ENCODE results near the gene C21orf91.

The C21orf91 gene

DNA sequence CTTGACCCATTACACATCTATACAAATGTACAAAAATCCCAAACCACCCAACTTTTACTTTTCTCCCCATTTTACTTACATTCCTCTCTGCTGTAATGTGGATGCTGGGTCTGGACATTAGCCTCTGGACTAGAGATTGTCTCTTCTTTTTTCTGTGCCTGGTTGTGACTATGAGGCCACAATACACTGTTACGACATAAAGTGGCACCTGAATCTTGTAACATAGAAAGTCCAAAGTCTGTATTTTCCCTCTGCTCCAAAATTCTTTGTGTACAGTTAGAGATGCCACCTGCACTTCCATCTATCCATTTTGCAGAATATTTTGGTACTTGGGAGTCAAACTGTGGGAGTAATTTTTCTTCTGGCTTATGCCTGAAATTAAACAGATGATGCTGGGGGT lies 22.7 kb downstream of the C21orf91 start:
- no peak for DNase-seq

DNA sequence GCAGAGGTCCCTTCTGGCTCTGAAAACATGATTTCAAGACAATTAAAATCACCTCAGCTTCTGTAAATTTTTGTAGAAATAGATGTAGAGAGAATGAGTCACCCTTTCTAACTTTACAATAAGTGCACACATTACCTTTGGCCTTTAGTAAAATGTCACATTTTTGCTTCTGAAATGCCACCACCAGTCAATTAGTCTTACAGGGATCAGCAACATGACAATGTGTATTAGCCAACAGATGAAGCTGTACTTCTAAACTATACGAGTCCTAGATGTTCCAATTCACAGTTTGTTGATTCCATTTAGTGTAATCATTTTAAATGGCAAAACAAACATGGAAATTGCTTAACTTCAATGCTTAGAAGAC lies 23.1 kb downstream of the C21orf91 start:
- DNase-seq, result no peak

DNA sequence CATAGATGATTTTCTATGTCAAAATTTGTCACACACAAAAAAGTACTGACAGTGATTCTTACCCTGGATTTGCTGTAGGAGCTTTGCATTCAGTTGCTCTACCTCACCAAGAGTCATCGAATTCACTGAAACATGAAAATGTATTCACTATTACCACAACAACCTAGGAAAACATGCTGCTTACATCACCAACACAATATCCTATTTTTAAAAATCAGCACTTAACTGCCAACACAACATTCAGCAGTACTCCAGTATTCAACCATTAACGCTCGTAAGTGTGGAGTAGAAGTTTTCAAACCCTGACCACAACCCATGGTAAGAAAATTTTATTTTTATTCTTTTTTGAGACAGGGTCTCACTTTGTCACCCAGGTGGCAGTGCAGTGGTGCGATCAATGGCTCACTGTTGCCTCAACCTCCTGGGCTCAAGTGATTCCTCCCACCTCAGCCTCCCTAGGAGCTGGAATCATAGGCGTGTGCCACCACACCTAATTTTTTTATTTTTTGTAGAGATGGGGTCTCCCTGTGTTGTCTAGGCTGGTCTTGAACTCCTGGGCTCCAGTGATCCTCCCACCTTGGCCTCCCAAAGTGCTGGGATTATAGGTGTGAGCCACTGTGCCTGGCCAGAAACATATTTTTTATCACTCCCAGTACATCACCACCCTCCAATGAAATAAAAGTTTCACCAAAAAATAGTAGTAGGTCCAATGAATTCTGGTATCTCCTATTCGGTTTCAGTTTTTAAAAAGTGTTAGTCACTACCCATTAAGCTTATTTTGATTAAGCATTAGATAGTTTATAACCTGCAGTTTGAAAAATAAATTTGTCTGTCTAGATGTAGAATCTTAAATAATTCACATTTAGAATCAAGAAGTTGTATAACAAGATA lies 23.8 kb downstream of the C21orf91 start:
- DNase-seq, result no peak

DNA sequence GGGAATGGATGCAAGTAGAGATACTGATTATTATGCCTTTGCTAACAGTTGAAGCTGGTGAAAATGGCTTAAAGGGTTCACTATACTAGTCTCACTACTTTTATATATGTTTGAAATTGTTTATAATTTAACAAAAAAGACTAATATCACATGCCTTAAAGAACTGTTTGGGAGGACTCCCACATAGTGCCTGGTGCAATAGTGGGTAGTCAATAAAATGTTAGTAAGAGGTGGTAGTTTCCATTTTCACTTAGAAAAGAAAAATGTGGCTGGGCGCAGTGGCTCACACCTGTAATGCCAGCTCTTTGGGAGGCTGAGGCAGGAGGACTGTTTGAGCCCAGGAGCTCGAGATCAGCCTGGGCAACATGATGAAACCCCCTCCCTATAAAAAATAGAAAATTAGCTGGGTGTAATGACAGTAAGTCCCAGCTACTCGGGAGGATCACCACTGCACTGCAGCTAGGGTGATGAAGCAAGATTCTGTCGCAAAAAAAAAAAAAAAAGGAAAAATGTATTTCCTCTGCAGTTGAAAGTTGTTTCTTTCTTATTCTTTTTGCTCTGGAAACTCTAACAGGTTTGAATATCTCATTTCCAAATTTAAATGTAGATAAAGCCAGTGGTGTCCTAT lies 24.5 kb downstream of the C21orf91 start:
- no peak for DNase-seq

DNA sequence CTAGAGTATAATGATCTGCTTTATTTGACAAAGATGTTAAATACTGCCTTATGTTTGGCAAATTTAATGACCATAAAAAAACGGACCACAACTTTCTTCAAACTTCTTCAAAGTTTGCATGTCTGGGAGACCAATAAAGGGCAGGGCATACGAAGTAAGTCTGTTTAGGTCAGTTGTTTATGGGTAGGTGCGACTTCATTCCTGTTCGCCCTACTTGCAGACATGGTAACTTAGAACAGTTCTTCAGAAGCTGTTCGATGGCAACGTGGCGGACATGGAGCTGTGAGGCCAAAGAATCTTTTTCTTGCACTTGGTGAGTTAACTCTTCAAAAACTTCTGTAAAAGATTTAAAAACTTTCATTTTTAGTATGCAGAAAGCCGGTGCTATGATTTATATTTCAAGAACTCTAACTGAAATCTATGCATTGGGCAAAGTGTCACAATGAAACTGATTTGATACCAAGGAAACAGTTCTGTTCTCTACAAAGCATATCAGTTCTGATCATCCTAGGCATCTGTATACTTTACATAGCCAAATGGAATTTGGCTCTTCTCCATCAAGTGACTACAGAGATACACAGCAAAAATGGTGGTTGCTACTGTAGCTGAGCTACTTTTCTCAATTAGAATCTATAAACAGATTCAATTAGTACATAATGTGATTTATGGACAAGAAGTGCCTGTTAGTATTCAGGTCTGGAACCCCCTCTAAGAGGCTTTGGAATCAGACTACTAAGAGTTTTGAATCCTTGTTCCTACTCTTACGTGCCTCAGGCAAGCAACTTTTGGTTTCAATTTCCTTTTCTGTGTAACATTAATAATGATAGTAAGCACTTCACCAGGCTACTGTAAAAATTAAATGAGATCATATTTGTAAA lies 25.7 kb downstream of the C21orf91 start:
- DNase-seq, result peak in 1 of 2 donors; percentile 43

DNA sequence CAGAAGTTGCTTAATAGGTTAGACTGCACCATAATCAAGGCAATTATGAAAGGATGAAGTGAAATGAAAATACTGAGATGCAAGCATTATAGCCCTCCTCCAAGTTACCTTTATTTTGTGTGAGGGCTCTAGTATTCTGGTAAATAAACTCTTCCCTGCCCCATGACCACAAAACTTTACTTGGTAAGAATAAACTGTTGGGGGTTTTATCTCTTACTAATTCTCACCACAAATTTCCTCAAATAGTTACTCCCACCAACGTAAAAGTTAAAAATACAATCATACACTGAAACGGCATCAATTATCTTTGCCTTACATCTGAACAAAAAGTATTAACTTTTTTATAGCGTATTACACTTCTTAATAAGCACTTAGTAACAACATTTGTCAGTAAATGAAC lies 29.5 kb downstream of the C21orf91 start:
- peak in 1 of 2 donors; percentile 34 for DNase-seq

DNA sequence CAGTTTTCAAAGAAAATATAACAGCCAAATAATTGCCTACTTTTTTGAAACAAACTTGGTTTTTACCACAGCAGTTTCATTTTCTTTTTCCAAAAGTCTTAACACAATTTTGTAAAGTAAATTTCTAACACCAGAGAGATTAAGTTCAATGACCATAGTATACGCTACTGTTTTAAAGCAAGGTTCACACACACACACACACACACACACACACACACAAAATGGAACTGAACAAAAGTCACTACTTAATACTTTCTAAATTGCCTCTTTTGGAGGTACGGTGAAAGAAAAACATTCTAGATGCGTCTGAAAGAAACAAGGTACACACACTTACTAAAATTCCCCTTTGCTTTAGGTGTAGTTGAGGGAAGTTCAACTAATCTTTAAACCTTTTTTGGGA lies 30.1 kb downstream of the C21orf91 start:
- no peak for DNase-seq

DNA sequence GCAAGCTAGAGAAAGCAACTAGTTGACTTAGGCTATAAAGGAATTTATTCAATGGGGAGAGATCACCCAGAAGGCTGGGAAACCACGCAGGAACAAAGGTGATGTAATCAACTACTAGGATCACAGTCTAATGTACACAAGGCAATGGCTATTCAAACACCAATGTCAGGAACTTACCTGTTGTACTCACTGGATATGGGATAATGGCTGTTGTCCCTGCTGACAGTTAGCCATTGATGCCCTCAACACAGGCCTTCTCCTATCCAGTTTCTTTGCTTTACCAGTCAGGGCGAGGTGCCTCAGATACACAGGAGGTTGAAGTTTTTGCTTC lies 32.3 kb downstream of the C21orf91 start:
- DNase-seq, result no peak

DNA sequence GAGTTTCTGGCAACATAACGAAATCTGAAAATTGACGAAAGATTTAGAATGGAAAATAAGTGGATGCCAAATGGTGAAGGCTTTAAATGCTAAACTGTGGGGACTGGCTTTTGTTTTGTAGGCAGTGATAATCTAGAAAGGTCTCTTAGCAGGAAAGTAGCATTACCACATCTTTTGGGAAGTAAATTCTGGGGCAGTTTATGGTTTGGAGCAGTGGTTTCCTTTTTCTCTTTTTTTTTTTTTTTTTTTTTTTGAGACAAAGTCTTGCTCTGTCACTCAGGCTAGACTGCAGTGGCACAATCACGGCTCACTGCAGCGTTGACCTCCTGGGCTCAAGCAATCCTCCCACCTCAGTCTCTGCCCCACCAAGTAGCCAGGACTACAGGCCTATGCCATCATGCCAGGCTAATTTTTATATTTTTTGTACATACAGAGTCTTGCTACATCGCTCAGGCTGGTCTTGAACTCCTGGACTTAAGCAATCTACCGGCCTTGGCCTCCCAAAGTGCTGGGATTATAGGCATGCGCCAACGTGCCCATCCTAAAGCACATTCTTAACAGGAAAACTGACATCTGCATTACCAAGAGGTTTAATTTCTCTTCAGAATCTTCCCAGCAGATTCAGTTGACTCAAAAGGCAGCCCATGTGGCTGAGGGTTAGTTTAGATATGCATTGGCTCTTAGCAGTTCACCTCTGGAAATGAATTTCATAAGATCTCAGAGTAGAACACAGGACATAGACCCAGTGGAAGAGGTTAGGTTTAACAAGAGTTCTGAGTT lies 32.9 kb downstream of the C21orf91 start:
- DNase-seq, result no peak

DNA sequence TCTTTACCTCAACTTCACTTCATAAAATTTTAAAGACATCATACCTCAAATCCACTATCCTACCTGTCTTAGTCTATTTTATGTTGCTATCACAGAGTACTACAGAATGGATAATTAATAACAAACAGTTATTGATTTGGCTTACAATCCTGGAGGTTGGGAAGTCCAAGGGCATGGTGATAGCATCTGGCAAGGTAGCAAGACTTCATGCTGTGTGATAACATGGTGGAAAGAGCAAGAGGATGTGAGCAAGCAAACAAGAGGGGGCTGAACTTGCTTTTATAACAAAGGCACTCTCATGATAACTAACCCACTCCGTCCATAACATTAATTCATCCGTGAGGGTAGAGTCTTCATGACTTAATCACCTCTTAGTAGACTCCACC lies 33.8 kb downstream of the C21orf91 start:
- DNase-seq, result no peak

DNA sequence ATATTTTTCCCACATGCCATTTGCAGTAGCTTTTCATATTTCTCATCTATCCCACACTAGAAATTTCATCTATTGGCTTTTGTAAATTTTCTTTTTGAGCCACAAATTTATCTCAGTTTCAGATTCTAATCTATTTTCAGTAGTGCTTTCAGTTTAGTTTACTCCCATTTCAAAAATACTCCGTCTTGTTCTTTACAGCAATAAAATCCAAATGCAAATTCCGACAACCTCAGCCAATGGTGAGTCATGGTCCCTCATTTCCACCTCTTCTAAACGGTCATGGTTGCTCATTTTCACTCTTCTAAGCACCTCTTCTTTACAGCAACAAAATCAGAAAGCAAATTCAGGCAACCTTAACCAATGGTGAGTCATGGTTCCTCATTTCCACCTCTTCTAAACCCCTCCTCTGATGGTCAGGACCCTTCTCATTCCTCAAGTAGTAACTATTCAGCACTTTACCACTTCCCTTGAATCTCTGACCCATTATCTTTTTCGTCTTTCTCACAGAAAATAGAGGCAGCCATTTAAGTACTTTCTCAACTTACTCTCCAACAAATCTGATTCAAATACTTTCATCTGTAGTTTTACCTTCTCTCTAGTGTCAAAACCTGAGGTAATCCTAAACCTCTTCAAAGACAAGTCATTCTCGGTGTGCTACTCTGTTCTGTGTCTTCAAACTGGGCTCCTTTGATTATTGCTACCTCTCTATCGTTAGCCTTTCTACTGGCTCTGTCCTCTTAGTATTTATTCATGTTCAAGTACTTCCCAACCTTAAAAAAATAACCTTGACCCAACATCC lies 34.4 kb downstream of the C21orf91 start:
- peak in 1 of 2 donors; percentile 68 for DNase-seq

DNA sequence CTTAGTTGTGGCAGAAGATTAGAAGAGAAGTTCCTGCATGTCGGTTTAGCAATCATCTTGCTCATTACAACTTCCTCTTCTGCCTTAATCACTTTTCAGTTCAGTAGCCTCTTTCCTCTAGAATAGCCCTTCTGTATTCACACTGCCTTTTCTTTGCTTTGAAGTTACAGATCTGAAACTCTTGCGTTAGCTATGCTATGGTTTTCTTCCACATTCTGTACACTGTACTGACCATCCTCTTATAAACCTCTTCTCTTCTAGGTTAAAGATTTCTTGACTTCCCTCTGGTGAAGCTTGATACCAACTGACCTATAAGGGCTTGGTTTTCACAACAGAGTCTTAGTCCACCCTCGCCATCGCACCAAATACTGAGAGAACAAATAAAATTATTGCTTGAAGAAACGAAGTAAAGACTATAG lies 35.0 kb downstream of the C21orf91 start:
- DNase-seq, result peak in 1 of 2 donors; percentile 79

DNA sequence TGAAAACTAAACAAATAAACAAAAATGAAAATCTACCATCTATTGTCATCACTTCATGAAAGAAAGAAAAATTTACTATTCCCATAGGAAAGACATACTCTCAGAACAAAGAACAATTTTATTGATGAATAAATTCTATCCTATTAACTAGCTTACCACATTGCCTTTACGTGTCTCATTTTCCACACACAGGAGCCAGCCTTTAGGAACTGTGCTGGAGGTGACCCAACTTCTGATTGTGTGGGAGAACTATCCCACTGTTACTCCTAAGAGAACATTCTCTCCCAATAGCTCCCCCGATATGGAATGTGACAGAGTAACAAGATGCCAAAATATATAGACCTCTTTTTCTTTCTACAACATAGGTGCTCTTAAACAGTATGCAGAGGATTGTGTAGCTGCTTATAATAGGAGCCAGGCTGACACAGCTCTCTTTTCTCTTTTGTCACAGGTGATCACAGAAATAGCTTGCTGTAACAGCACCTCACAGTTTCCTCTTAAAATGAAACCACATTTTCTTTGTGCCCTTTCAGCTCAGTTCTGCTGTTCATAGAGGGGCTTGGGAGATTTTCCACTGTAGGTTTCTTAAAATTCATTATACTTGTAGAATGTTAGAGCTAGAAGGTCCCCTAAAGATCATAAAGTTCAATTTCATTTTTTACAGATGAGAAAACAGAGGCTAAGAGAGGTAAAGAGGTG lies 35.5 kb downstream of the C21orf91 start:
- DNase-seq, result peak in 1 of 2 donors; percentile 68

DNA sequence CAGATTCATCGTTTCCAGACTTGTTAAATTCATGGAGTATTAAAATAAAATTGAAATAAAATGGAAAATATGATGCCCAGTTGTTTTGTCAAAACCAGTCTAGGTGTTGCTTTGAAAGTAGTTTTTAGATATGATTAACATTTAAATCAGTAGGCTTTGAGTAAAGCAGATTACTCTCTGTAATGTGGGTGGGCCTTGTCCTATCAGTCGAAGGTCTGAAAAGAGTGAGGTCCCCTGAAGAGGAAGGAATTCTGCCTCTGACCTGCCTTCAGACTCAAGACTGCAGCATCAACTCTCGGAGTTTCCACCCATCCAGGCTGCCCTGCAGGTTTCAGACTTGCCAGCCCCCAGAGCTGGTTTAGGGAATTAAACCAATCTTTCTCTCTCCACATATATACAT lies 36.2 kb downstream of the C21orf91 start:
- DNase-seq, result no peak

DNA sequence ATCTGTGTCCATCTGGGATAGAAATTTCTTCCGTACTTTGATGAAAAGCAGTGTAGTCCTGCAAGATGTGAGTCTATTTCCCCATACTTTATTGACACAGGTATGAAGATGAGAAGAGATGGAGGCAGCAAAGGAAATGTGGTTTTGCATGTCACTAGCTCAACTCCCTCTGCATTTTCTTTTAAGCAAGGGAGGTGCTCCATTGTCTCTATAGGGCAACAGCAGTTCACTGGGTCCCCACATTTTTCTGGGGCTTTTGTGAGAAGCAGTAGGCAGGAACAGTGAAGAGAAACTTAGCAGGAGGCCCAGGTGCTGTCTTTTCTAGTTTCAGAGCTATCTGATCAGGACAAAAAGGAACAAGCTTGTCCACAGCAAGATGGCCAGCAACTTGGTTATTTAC lies 37.1 kb downstream of the C21orf91 start:
- DNase-seq, result no peak

DNA sequence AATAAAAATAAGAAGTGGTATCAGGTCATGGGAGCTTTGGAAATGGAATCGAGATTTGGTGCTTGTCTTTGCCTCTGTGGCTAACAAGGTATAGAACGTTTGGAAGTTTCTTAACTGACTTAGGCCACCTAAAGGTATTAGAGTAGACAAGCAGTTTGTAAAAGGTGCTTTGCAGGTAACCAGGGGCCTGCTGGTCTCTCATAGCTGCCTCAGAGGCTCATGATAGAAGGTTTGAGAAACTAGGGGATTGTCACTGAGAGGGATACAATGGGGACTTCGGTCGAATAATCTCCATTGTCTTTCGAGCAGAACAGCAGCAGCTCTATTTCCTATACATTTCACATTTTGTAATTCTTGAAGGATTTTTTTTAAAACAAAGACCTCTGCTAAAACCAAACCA lies 37.6 kb downstream of the C21orf91 start:
- no peak for DNase-seq

DNA sequence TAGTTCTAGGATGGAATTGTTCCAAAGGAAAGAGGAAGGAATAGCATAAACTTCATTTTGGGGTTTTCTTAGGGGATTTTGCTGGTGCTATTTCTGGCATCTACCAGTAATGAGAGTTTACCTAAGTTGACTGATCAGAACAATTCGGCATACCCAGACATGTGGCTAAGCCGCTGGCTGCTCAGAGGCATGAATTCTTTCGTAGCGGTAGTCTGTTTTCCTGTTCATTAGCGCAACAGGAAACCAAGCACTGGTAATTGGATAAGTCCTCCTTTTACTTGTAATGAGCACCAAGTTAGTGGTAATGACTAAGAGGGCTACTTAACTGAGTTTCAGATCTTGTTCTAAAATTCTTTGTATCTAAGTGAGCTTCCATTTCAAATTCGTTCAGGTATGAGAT lies 38.6 kb downstream of the C21orf91 start:
- DNase-seq, result peak in 1 of 2 donors; percentile 47

DNA sequence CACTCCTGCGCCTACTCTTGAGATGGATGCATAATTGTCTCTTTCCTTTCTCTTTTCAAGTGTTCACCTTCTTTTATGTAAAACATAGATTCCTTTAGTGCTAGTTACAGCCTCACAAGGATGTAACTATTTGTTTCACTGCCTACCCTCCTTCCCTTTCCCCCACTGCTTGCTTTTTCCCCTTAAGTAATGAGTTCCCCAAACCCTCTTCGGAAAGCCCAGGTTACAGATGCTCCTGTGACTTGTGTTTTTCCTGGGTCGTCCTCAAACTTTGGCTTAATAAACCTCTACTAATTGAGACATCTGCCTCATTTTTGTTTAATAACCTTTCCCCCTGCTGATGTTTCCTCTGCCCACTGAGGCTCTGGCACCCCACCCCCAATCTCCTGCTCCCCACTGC lies 39.2 kb downstream of the C21orf91 start:
- no peak for DNase-seq

DNA sequence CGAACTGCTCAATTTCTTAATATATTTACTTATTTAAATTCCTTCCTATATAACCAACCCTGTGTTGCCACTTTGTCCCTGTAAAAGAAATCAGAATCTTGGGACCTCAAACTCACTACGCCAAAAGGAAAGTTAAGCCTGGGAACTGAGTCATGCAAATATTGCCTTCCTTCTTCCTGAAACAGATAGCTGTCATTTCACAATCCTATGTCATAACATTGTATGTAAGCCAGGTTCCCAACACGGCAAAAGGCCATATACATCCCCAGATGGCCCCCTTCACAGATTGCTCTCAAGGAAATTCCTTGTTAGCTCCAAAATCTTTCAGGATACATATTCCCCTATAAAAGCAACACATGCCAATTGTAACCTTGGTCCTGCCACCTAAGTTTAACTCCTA lies 39.7 kb downstream of the C21orf91 start:
- no peak for DNase-seq

DNA sequence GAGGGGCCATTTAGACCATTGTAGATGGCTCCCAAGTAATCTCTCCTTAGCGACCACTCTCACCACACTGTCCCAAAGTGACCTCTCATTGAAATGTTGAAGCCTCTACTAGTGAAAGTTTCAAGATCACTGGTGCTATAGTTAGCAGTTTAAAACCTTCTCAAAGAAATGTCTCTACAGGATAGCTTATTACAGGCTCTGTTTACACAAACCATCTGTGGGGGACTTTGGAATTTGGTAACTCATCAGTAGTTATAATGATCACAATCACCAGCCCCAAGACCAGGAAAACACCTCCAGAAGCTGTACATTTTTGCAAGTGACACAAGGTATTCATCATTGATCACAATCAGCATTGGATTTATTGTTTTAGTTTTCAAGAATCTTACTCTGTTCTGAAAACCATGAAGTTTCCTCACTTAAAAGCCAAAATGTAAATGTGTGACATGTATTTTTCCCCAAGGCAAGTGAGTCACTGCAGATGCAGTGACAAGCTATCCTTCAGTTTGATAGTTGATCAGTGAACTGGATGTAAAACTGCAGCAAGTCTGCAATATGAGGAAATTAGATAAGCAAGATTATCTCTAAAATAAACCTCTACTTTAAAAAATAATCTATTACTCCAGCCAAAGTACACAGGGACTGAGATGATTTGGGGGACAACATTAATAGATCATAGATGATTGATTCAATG lies 41.9 kb downstream of the C21orf91 start:
- DNase-seq, result no peak
